ENCODE measurements around the gene RNF220.
"Not testable (repeated sequence)": the region's sequence is repeated elsewhere in the genome, so short reads cannot be mapped to it uniquely, and the experiment has no call there.

Gene RNF220

DNA sequence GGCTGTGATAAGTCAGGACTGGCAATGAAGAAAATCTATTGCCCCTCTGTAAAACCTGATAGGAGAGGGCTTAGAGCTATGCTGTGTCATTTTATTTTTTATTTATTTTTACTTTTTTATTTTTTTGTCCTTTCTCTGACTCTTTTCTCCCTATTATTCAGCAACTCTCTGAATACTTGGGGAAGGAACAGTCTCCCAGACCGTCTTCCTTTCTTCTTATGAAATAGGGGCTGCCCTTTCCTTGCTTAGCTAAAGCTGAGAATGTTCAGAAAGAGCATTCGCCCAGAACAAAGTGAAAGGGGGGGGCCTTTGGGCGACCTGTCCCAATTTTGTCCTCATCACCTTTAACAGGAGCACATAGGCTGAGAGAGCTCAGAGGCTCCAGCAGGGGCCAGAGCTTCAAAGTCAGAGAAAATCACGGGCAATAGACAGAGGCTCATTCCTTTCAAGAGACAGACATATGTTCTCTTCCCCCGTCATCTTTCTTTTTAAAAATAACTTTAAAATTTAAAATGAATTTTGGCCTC, 80.9 kb downstream of the RNF220 start:
- DNase-seq = no peak

DNA sequence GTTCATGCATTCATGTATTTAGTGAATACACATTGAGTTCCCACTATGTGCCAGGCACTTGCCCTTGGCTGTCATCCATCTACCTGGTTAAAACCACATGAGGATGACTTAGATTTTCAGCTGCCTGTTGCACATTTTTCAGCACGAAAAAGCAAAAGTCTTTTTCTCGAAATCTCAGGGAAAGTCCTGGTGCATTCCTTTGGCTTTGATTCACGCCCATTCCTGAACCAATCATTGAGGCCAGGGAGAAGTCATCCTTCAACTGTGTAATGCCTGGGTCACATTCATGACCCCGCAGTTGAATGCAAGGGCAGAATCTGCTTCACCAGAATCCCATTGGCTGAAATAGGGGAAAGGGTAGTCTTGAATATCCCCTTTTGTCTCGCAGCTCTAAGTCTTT, 84.4 kb downstream of the RNF220 start:
- DNase-seq = no peak

GRCh38 chr1:44496541-44497171, 91.6 kb downstream of the RNF220 start:
- DNase-seq = peak in 6 of 51 donors; percentile 12 to 36 (median 17)

- DNase-seq = no peak
These were observed 92.5 kb downstream of the RNF220 start for GRCh38 chr1:44497422-44498170.

DNA sequence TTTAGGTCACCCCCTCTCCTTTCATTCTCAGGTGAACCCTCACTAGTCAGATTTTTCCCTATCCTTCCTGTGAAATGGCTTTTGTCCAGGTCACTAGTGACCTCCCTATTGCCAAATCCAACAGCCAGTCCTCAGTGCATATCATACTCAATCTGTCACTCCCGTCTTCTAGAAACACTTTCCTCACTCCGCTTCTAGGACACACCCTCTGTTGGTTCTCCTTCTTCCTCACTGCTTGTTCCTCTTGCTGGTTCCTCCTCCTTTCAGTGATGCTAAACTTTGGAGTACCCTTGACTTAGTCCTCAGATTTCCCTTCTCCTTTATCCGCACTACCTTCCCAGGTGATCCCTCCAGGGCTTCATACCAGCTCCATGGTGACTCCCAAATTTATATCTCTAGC, 94.3 kb downstream of the RNF220 start:
- no peak for DNase-seq

DNA sequence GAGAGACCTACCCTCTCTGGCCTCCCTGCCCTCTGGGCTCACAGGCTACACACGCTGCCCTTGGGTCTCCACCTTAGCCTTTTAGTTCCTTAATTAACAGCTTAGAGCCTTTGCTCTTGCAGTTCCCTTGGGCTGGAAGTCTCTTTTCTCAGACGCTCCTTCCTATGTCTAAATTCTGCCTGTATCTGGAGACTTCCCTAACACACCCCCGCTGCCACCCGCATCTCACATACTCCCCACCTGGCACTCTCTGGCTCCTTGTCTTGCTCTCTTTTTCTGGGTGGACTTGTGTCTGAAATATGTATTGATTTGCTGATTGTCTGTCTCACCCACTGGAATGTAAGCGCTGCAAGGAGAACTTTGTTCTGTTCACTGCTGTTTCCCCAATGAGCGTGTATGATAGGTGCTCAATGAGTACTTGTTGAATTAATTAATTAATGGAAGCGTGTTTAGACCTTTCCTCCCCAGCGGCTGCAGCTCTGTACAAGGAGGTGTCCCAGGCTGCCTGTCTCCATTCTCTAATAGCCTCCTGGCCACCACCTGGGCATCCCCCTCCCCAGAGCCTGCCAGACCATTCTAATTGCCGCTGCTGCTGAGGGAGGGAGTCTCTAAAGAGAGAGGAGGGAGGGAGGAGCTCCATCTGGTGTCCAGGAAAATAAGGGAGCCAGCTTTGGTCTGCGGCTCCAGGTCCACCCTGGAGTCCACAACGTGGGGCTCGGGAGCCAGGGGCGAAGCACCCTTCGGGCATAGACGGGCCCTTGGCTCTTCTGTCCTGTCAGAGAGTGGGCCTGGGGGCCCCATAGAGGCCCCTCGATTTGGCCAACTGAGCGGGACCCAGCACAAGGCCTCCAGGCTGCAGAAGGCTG, 95.4 kb downstream of the RNF220 start:
- peak in 33 of 51 donors; percentile 26 to 95 (median 70) for DNase-seq

DNA sequence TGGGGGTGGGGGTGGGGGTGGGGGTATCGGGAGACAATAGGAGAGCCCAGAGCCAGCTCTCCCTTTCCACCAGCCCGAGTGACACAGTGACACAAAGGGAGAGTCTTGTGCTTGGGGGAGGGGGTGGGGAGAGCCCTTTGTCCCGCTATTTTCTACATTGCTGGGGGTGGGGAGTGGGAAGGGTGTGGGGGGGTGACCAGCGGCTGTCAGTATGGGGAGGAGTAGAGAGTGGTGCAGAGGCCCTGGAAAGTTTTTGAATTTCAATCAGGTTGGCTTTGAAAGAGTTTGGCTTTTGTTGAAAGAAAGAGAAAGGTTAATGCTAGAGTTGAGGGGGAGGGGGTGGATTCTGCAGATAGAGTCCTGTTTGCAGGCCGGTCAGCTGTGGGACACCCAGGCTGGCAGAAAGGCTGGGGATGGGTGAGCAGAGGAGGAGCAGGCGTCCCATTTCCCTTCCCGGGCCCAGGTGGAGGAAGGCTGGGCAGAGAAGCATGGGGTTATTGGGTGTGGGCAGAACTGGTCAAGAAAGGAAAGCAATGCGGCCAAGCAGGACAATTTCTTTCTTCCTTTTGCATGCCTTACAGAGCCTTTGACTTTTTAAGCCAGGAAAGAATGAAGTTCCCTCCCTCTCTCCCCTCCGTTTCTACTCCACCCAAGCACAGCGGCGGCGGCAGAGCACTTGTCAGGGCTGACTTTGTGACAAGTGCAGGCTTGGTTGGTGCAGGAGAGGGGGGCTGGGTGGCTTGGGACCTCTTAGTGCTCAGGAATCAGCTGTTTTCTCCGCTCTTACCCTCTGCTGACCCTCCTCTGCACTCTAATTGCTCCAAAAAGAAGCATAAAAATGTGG, 96.2 kb downstream of the RNF220 start:
- peak in 40 of 51 donors; percentile 12 to 95 (median 70) for DNase-seq

DNA sequence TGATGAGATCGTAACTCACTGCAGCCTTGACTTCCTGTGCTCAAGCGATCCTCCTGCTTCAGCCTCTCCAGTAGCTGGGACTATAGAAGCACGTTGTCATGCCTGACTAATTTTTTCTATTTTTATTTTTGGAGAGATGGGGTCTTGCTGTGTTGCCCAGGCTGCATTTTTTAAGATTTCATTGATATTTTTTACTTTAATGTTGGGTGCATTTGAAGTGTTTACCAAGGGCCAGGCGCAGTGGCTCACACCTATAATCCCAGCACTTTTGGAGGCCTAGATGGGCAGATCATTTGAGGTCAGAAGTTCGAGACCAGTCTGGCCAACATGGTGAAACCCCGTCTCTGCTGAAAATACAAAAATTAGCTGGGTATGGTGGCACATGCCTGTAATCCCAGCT, 97.8 kb downstream of the RNF220 start:
- DNase-seq = not testable (repeated sequence)

- no peak for DNase-seq
These were observed 98.6 kb downstream of the RNF220 start for GRCh38 chr1:44503625-44504024.

- DNase-seq = peak in 8 of 51 donors; percentile 10 to 49 (median 36)
These were observed 100.3 kb downstream of the RNF220 start for GRCh38 chr1:44505210-44505993.

DNA sequence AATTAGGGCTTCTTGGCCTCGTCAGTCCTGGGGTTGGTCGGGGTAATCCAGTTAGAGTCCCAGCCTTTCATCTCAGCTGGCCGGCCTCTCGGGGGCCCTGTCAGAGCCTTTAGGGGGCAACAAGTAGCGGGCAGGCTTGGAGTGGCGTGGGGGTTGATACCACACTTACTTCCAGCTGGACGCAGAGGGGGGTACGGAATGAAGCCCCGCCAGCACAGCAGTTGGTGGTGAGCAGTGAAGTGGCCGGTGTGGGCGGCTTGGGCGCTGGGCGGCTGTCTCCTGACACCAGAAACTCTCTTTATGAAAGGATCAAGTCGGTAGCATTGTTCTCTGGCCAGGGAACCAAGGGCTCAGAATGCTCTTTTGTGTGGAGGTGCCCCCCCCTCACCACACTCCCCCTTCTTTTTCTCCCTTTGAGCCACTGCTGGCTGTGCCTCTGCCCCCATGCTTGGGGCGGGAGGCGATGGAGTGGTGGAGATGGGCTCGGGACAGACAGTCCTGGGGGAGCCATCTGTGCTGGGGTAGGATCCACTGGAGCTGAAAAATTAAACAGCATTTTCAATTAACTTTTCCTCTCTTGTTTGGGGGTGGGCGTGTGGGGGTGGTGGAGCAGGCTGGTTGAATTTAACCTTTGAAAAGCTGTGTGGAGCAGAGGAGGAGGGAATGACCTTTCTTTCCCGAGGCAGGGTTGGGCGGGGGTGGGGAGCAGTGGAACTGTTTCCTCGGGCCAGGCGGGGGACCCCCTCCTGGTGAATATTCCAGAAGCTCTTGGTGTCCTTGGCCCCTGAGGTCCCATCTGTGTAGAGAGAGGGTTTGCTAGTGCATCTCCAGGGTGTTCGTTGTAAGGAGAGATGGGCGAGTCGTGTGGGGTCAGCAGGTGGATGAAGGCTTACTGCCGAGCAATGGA, 102.7 kb downstream of the RNF220 start:
- DNase-seq = peak in 47 of 51 donors; percentile 18 to 94 (median 76)

GRCh38 chr1:44508397-44508745, 103.3 kb downstream of the RNF220 start:
- peak in 1 of 51 donors; percentile 16 for DNase-seq

- no peak for DNase-seq
These were observed 106.3 kb downstream of the RNF220 start for GRCh38 chr1:44511363-44511762.

DNA sequence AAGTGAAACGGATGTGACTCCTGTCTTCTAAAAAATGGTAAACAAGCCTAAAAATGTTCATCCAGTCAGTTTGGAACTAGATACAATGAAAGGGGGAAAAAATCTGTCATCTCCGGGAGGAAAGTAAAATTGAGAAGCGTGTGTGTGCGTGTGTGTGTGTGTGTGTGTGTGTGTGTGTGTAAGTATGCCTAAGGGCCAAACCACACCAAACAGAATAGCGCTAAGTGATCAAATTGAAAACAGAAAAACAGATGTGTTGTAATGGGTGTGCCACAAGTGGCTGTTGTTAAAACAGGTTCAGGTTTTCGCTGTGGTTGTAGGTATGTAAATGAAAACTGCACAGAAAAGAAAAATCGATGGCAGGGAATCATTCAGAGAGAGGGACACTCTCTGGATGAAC, 106.7 kb downstream of the RNF220 start:
- DNase-seq = no peak

DNA sequence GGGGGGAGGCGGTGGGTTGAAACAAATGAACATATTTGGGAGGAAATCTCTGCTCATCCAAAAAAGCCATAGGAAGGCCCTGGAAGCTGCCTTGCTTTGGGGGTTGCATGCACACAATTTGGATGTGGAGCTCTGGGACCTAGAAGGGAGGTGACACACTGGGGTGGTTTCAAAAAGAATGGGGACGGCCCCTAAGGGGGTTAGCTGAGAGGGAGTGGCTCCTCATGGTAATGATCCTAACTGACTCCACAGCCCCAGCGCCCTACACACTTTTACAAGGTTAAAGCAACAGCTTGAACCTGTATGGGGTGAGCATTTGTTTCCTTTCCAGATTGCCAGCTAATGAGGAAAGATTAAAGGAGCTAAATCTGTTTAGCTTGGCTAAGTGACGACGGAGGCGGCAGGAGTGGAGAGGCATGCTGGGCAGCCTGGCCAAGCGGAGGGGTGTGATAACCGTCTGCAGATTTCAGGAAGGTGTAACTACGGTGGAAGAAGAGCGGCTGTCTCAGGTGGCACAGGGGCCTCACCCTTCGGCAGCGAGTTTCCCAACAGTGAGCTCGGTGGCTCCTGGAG, 107.3 kb downstream of the RNF220 start:
- DNase-seq = no peak

DNA sequence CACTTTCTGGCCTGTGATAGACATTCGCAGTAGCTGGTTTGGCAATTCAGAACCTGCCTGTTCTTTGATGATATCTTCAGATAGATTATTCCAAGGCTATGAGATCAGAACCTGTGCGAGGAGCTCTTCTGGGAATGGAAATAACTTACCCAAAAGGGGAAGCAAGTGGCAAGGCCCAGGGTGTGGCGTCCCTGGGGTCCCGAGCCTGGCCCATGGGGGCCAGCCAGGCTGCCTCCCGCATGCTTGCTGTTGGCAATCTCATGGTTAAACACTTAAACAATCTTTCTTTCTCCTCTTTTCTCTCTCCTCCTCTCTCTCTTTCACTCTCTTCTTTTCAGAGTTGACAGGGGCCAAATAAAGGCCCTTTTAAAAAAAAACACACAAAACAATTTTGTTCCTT, 108.1 kb downstream of the RNF220 start:
- DNase-seq = no peak

- DNase-seq = no peak
These were observed 109.6 kb downstream of the RNF220 start for GRCh38 chr1:44514673-44515072.

DNA sequence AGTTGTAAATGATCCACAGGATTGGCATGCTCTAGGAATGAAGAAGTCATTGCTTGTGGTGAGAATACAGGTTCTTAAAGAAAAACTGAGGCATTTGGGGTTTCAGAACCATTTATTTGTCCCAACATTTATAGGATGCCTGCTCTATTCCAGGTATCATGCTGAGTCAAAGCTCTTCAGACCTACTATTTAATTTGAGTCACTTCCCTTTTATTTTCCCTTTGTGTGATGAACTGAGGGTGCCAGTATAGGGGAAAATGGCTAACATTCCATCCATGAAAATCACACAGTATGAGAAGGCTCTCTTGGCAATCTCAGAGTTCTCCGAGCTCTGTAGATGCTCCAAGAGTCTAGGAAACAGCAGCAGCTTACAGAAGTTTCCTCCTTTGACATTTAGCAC, 110.4 kb downstream of the RNF220 start:
- DNase-seq = no peak
